Tibial nerve (tissue), 3 donors: ENCODE data around the gene CES1.

Experiments
- POLR2A ChIP-seq, 2 donors: fragments of 450-650 bp; IDR thresholded peaks; one replicate each; pipeline ENCODE4 v1.6.1; 2017; ENCODE audit warnings: antibody characterized with exemption in 2 of 2, mild to moderate bottlenecking in 2 of 2, moderate library complexity in 2 of 2
- TF ChIP-seq, protein P1 (sequence below), 5 experiments: fragments of 200-600 bp in 3 of 5; fragments of 450-650 bp in 2 of 5; sonication (generic) in 3 of 5; IDR thresholded peaks; one replicate each; pipeline ENCODE4 v1.5.1; 2016 to 2019; ENCODE audit warnings: antibody characterized with exemption in 5 of 5, mild to moderate bottlenecking in 3 of 5, moderate library complexity in 2 of 5

DNA sequence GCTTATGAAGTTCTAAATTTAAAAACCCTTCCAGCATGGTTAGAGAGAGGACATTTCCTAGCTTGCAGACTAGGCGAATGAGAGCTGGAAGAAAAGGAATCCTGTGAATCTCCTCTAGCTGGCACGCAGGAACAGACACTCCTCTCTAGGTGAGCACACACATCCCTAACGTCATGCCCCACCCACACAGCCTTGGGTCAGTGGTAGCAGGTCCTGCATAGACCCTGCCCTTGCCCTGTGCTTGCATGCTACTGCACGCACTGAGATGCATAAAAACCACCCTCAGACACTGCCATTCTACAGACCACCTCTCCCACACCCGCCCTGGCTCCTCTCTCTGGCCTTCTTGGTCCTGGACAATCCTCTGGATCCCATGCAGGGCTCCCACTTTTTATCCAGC lies 23.5 kb downstream of the CES1 start:
- TF ChIP-seq, protein P1, sequence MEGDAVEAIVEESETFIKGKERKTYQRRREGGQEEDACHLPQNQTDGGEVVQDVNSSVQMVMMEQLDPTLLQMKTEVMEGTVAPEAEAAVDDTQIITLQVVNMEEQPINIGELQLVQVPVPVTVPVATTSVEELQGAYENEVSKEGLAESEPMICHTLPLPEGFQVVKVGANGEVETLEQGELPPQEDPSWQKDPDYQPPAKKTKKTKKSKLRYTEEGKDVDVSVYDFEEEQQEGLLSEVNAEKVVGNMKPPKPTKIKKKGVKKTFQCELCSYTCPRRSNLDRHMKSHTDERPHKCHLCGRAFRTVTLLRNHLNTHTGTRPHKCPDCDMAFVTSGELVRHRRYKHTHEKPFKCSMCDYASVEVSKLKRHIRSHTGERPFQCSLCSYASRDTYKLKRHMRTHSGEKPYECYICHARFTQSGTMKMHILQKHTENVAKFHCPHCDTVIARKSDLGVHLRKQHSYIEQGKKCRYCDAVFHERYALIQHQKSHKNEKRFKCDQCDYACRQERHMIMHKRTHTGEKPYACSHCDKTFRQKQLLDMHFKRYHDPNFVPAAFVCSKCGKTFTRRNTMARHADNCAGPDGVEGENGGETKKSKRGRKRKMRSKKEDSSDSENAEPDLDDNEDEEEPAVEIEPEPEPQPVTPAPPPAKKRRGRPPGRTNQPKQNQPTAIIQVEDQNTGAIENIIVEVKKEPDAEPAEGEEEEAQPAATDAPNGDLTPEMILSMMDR (IDR thresholded peaks at IDR 0.05): no peak
- no peak for TF ChIP-seq POLR2A (IDR thresholded peaks at IDR 0.05)
